ENCODE measurements around the gene KRT78. TPM values are rescaled to one million over a fixed set of nuclear protein-coding genes. Genes with fewer than 3 reads are reported as not detected.
A peak's percentile ranks its signal among the peaks of the same experiment; 100 is the strongest.

KRT78 gene
- total RNA-seq, 1 experiment from 2014 or later = not detected

- no peak for TF ChIP-seq ZNF281 (CRISPR knock-in tag; IDR thresholded peaks at IDR 0.05)
- no peak for TF ChIP-seq HMGXB4 (CRISPR knock-in tag; IDR thresholded peaks at IDR 0.05)
These were observed 14.7 kb downstream of the KRT78 start, which contains the start of gene KRT79 (continued) for GRCh38 chr12:52833922-52834726.

GRCh38 chr12:52832985-52833905, 15.5 kb downstream of the KRT78 start:
- ChIA-PET CTCF (interaction anchor here (1.0 to 1.1 kb wide), 2 partner anchors 32 to 37 kb away, joined by 3 to 4 read pairs; no protein-coding TSS in a partner anchor), POLR2A (no interaction called here)
- H3K4me3 Mint-ChIP-seq = no peak overlapping the region
- H3K27ac Mint-ChIP-seq = peak overlapping the region; percentile 9; the same call in 1 of the 2 replicates
- H3K4me1 Mint-ChIP-seq = no peaks in the 10 kb centered on the region
- DNase-seq (ENCODE audit: low spot score) (no peak), ATAC-seq (no peak)
- no peaks in the 10 kb centered on the region for H3K9me3 Mint-ChIP-seq
- no peaks in the 10 kb centered on the region for H3K36me3 Mint-ChIP-seq
- peaks cover 2% of the 10 kb centered on the region; the same call in 1 of the 2 replicates for H3K27me3 Mint-ChIP-seq (ENCODE audit: low read depth)
- no peak for TF ChIP-seq AFF4 (CRISPR knock-in tag; IDR thresholded peaks at IDR 0.05; ENCODE audit: borderline replicate concordance)
- no peak for TF ChIP-seq IRF1 (CRISPR knock-in tag; IDR thresholded peaks at IDR 0.05)
- TF ChIP-seq TCF7 (CRISPR knock-in tag; IDR thresholded peaks at IDR 0.05; ENCODE audit: low read depth) = no peak

GRCh38 chr12:52832451-52832850, 16.3 kb downstream of the KRT78 start:
- CTCF ChIA-PET = interaction anchor here (1.1 kb wide), 1 partner anchor 38 kb away, joined by 3 read pairs; no protein-coding TSS in a partner anchor
- Mint-ChIP-seq H3K27me3 (ENCODE audit: low read depth) (peaks cover 2% of the 10 kb centered on the region), H3K9me3 (no peaks in the 10 kb centered on the region), H3K4me1 (peaks cover under 1% of the 10 kb centered on the region; the same call in 1 of the 2 replicates), H3K27ac (no peak overlapping the region), H3K4me3 (no peak overlapping the region), H3K36me3 (no peaks in the 10 kb centered on the region)
- POLR2A ChIA-PET = no interaction called here
- ATAC-seq (no peak), DNase-seq (ENCODE audit: low spot score) (no peak)
- TF ChIP-seq SP1 (CRISPR knock-in tag; conservative IDR thresholded peaks at IDR 0.05) (no peak), ATF6 (CRISPR knock-in tag; IDR thresholded peaks at IDR 0.05) (no peak), ZNF263 (CRISPR knock-in tag; IDR thresholded peaks at IDR 0.05; ENCODE audit: low read depth) (no peak), CTCF (IDR thresholded peaks at IDR 0.05) (no peak), SMAD4 (CRISPR knock-in tag; IDR thresholded peaks at IDR 0.05) (no peak), MXD4 (CRISPR knock-in tag; IDR thresholded peaks at IDR 0.05; ENCODE audit: borderline replicate concordance) (no peak), ATF2 (CRISPR knock-in tag; IDR thresholded peaks at IDR 0.05; ENCODE audit: borderline replicate concordance, low read depth) (no peak)

All from WTC11 (cell line).